Renal cortical epithelial cell (primary cell): Measurements from ENCODE around the gene CFAP45. TPM values are rescaled to one million over a fixed set of nuclear protein-coding genes. Genes with fewer than 3 reads are reported as not detected.
A peak's percentile ranks its signal among the peaks of the same experiment; 100 is the strongest.

ENCODE experiments used
- DNase-seq: peaks from one replicate; pipeline ENCODE4 v3.0.0-alpha.2; 2011; ENCODE audit warnings: low read depth
- total RNA-seq: library from RNA; depleted of rRNA; stranded (reverse); fragments of >200 nt; gene quantifications from 2 replicates; pipeline ENCODE4 v1.2.3, GENCODE V29; 2014

Gene CFAP45
- total RNA-seq, 1 donor from 2014 or later = 0.25 TPM

DNA sequence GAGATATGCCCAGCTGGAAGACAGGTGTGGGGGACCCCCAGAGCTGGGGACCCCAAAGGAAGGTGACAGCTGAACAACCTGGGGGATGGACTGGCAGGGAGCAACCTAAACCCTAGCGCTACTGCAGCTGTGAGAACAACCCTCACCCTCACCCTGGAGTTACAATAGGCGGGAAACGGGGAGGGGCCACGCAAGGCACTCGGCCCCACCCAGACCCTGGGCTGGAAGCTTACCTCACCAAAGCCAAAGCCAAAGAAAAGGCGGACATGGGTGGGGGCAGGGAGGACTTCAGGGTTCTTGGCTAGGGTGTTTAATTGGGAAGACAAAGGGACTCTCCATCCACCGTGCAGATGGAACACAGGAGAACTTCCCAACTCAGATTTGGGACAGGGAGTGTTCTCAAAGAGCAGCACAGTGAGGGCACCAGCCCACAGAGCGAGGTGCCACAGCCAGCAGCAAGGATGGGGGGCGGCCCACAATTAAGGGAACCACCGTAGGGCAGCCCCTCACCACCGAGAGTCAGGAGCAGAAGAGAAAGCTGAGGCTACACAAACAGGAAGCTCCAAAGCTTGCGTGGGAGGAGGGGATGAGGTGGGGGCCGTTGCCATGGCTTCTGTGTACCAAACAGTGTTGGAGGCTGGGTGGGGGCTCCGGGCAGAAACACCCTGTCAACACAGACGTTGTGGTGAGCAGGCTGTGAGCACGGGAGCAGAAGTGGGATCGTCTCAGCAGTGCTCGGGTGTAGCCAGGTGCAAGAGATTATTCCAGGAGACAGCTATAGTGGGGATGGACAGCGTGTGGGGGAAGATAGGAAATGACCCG, 23.4 kb upstream of the CFAP45 start:
- DNase-seq = peak; percentile 86

DNA sequence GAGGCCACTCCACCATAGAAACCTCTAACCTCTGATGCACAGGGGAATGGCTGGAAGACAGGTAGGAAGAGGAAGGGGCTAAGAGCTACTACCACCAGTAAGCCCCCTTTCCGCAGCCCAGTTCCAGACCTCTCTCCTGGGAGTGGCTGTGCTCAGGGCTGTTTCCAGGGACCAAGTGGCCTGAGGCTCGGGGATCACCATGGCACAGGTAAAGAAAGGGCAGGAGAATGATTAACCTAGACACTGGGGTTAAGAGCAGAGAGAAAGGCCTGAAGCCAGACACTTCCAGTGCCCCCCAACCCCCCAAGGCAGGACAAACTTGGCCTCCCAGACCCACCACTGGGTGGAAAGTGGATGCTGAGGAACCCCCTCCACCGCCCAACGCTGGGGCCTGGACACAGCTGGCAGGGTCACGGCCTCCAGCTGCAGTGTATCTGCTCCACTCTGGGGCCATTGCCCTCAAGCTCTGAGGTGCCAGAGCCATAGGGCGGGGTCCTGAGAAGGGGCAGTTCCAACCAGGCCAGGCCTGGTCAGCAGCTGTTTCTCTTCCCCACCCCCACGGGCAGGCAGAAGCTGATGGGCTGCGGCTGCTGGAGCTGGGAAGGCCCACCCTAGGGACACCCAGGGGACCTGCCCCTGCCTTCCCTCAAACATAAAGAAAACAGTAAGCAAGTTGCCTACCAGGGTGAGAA, 22.7 kb upstream of the CFAP45 start:
- DNase-seq = no peak

DNA sequence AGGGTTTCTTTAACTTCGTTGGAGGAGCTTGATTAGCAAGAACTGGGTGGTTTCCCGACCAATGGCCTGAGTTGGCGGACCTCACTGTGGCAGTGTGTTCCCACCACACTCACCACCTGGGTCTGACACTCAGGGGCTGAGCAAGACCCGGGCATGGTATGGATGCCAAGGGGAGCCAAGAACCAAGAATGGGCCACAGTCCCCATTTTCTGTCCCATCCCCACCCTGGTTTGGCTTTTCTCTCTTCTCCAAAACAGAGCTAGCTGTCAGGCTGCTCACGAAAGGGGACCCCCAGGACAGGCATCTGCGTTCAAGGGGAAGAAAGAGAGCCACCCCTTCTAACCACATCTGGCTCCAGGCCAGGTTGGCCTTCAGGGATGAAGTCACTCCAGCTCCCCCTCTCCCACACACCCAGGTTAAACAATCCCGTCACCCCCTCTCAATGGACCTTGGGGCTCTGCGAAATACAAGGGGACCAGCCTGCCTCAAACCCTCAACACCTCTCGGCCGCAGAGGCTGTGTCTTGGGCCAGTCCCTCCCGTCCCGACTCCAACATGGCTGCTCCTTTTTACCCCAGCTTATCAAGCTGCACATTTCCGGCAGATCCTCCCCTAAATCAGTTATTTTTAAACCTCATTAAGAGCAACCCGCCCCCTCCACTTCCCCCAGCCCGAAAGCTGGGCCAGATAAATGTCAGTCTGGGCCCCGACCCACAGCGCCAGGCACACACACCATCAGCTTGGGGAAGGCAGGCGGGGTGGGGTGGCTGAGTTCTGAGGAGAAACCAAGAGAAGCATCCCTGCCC, 21.9 kb upstream of the CFAP45 start:
- DNase-seq = no peak

DNA sequence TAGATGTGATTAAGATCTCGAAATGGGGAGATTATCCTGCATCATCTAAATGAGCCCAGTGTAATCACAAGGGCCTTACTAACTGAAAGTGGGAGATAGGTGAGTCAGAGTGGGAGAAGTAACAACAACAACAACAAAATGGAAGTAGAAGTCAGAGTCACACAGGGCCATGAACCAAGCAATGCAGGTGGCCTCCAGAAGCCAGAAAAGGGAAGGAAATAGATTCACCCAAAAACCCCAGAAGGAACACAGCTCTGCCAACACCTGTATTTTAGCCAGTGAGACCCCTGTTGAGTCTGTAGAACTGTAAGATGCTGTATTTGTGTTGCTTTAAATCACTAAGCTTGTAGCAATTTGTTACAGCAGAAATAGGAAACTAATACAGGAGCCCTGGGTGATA, 21.3 kb upstream of the CFAP45 start:
- DNase-seq = no peak

DNA sequence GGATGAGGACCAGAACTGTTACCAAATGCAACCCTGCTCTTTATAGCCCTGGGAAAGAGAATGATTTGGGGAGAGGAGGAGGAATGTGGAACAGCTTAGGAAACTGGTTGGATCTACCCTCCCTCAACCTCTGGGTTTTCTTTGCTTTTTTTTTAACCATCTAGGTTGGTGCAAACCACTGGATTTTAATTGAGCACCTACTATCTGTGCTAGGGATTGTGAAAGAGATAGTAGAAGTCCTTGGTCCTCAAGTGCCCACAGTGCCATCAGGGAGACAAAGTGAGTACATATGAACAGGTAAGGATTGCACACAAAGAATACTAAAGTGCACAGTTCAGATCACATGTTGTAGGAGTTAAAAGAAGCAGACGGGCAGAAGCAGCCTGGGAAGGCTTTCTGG, 20.7 kb upstream of the CFAP45 start:
- DNase-seq = no peak

DNA sequence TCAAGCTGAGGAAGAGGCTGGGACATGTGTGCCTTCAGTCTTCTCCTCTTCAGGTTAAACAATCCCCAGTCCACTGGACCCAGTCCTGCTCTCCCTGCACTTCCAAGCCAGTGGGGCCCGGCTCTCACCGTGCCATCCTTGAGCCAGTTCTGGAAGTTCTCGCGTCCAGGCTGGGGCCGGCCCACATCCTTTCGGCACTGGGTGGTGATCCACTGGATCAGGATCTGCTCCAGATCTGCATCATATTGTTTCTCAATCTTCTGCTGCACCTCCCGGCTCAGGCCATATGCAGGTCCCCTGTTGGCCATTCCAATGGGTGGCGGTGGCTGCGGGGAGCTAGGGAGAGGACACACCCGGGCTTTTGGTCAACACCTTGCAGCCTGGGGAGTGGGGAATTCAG, 20.2 kb upstream of the CFAP45 start:
- no peak for DNase-seq

DNA sequence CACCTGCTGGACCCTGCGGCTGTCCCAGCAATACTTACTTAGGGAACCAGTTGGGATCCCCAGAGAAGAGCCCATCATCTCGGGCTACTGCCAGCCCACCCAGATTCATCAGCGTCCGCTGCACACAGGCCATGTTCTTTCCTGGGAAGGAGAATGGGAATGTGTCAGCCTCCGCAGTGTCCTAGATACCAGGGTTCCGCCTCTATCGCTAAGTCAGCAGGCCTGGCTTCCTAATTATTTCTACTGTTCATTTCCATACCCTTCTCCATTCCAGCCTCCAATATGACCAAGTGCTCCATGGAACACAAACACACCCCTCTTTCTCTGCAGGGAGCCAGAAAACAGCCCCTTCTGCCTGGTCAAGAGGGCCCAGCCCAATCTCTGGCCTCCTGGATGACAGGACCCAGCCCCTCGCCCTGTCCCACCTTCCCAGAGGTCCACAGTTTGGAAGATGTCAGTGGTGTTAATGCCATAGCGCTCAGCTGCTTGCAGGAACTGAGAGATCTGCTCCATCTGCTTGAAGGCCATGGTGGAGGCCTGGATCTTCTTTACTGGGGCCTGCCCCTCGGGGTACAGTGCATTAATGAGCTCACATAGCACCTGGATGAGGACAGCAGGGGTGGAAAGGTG, 19.4 kb upstream of the CFAP45 start:
- DNase-seq = no peak

DNA sequence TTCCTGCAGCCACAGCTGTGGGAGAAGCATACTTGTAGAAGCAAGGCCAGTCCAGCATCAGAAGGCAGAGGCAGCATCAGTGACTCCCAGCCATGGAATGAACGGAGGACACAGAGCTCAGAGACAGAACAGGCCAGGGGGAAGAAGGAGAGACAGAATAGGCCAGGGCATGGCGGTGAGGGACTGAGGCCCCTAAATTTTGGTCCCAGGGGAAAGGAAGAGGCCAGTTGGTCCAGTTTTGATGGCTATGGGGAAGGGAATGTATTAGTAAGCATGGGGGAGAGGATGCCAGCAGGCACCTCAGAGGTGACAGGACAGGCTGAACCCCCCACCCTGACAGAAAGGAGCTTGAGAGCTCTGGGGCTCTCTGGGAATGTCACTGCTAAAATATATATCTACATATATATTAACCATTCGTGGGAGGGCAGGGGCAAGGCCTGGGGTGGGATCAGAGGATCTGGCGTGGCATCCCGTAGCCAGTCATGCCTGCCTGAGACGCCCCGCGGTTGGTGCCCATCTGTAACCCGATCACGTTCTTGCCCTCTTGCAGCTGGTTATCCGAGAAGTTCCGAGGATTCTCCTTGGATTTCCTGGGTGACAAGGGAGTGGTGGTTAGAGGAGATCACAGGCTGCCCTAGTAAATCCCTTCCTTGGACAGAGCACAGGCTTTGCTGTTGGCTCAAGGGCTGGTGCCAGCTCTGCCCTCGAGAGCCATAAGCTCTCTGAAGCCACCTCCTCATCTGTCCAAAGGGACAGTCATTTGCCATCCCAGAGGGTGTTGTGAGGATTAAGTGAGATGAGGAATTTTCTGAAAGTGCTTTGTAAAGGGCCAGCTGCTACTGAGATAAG, 18.6 kb upstream of the CFAP45 start:
- DNase-seq = no peak

DNA sequence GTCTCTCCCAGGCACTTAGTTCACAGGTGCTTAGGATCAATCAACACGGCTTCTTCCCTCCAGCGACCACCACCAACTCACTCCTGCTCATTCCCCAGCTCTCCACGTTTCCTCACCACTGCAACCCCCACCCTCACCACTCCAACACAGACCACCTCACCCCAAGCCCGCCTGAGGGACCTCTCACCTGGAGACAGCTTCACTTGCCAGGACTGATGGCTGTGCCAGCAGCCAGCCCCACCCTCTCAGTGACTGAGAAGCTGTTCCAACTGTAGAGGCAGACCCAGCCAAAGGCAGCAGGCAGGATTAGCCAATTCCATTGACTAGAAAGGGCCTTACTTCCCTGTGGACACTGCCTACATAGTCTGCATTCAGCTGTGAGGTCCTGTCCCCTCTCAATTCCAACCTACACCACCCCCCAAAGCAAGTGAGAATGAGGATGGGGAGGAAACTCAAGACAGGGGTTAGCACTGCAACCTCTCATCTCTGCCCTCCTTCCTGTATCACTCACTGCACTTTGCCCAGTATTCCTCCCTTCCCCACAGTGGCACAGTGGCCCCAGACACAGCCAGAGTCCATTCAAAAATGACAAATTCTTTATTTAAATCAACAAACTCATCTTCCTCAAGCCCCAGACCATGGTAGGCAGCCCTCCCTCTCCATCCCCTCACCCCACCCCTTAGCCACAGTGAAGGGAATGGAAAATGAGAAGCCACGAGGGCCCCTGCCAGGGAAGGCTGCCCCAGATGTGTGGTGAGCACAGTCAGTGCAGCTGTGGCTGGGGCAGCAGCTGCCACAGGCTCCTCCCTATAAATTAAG, 17.8 kb upstream of the CFAP45 start:
- no peak for DNase-seq

DNA sequence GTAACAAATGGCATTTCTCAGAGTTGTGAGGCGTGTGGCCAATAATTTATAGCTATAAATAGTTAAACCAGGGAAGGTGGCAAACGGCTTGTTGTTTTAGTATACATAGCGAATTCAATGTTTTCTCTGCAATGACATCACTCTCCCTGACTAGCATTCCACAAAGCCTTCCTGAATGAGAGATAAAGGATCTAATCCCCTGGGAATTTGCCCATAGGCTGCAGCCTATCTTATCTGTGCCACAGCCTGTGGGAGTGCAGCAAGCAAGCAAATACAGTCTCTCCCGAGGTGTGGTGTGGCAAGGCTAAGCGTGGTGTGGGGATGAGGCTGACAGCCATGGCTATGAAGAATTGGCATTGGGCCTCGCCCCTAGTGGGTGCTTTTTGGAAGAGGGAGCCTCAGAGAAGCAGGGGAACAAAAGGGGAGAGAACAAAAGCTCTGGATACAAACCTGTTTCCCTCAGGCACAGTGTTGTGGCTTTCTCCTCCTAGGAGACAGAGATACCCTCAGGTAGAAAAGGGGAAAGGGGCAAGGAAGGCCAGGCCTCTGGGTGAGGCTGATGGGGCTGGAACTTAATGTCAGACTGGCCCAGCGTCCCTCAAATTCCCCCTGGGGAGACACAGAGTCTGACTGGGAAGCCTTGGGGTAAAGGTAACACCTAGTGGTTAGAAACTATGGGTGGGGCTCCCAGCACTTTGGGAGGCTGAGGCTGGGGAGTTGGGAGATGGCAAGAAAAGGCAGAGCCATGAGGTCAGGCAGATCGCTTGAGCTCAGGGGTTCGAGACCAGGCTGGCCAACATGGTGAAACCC, 16.5 kb upstream of the CFAP45 start:
- peak; percentile 62 for DNase-seq

DNA sequence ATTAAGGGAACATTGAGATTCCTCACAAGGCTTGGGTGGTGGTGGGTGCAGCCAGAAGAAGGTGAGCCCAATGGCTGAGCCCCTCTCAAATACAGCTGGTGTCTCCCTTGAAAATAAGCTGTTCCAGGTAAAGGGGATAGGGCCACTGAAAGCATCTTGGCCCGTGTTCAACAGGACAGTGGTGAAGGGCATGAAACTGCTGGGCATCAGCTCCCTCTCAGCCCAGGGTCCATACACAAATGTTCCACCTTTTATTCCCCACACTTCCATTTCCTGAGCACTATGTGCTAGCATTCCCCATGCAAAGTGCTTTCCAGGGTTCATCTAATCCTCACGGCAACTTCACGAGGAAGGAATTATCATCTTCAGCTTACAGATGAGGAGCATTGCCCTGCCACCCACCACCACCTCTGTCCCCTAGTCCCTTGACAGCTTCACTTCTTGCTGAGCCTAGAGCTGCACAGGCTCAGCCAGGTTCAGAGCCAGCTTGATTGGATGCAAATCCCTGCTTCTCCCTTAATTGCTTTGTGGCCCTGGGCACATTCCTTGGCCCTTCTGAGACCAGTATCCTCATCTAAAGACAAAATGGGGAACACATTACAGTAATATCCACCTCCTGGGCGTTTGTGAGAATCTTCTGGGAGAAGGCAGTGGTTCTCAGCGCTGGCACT, 15.7 kb upstream of the CFAP45 start:
- no peak for DNase-seq

DNA sequence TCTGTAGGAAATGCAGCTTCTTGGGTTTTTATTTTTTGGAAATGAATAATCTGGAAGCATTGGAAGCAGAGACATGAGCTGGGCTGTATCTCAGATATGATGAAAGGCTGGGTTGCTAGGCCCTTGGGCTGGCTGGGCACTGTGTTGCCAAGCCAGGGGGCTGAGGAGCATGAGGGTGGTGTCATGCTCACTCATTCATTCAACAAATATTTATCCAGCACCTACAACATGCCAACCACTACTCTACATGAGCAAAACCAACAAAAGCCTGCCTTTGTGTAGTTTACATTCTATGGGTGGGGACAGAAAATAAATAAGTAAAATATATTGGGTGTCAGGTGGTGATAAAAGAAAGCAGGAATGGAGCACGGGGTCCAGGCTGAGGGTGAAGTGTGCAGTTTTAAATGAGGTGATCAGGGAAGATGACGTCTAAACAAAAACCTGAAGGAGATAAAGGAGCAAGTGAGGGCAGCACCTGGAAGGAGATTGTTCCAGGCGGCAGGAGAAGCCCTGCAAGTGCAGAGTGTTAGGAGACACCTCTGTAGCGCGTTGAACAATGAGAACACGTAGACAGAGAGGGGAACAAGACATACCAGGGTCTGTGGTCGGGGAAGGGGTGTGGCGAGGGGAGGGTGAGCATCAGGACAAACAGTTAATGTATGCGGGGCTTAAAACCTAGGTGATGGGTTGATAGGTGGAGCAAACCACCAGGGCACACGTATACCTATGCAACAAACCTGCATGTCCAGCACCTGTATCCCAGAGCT, 14.5 kb upstream of the CFAP45 start:
- no peak for DNase-seq

DNA sequence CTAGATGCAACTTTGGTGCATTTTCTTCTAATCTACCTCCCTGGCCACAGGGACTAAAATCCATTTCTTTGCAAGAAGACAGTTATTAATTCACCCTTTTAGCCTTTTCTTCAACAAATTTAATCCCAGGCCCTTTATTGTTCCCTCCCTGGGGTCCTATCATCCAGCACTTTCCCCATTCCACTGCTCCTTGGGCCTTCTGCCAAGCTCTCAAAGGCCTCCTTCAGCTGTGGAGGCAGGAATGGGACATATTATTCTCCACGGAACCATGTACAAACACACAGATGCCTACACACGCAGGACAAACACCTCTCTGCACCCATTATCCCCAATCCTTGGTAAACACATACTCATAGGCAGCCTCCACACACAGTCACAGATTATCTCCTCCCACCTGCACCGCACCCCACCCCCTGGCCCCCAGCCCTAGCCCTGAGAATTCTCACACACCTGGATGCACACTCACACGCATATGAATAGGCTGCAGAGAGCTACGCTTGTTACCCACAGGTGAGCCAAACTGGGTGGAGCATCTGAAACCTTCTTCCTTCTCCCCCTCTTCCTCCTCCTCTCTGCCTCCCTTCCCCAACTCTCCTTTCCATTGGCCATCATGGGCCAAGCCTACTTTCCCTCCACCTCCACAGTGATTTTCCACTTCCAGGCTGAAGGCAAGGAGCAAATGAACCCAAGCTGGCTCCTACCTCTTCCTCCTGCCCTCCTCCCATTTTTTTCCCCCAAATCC, 13.7 kb upstream of the CFAP45 start:
- no peak for DNase-seq

DNA sequence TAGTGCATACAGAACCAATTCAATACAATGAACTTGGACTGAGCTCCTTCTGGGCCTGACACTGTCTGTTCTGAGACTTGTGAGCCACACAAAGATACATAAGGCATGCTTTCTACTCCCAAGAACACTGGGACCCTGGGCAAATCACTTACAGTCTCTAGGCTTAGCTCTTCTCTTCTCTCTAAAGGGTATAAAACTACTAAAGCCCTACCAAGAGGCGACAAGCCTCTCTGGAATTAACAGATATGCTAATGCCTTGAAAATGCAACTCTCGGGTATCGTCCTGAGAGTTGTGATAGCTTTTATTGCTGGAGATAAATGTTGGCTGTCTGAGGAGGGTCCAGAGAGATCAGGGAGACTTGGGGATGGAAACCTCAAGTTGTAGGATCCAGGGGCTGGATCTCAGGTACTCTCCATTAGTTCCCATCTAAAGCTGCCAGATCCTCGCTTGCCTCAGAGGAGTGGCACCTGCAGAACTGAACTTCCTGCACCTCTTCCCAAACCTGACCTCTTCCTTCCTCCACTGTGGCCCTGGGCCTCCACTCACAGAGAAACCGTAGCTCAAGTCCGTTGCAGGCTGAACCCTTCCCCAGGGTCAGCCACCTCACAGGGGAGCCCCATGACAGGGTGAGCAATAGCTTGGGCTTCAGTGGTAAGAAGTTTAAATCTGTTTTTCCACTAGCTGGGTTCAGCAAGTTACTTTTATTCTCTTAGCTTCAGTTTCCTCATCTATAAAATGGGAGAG, 11.5 kb upstream of the CFAP45 start:
- no peak for DNase-seq

DNA sequence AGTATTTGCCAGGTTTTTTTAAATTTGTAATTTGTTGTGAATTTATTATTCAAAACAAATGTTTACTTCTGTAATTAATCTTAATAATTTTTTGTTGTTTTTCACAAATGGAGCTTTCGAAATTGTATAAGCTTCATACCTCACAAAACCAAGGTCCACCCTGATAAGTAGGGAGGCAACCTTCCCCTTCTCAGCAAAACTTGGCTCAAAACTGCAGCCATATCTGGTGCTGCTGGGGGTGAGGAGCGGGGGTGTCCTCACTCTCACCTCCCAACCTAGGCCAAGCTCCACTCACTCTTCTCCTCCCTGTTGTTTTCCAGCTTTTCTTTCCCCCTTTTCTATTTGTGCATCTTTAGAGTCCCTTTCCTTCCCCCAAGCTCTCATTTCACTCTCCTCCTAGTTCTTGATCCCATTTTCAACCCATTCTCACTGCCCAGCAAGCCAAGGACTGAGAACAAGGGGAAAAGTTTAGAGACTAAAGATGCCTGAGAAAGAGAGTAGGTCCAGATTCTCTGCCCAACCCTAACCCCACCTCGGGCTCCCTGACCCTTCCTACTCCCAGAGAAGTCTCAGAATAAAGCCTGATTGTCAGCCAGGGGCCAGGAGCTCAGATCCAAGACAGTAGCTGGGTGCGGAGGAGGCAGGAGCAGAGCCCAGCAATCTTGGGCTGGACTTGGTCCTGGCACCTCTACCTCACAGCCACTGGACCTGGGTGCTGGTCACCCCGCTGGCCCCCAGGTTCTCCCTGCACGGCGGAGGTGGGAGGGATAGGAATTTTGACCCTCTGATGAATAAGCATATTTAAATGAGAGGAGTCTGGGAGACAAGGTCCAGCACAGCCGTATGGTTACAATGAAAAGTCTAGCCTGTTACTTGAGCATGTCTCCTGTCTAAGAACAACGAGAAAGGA, 8.3 kb upstream of the CFAP45 start:
- DNase-seq = no peak

DNA sequence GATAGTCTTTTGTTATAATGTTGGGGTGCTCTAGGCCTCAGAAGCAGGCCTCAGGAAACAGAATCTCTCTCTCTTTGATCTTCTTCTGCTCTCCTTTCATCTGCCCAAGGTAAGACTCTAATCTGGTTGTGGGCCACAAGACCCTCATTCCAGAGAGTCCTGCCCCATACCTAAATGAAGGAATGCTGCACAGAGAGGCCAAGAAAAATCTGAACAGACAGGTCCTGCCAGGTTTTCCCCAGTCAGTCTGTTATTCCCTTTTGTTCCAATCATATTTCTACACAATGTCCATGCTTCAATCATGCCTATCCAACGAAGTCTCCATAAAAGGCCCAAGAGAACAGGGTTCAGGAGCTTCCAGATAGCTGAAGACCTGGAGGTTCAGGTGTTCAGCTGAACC, 7.0 kb upstream of the CFAP45 start:
- no peak for DNase-seq
